Measurements from ENCODE around the gene DPT. TPM values are rescaled to one million over a fixed set of nuclear protein-coding genes. Genes with fewer than 3 reads are reported as not detected.

The DPT gene
- polyA plus RNA-seq, 1 donor from 2014 or later, result not detected

GRCh38 chr1:168687816-168688215 lies 41.2 kb downstream of the DPT start:
- no peaks in the 10 kb centered on the region for H3K79me2 ChIP-seq (replicated peaks; ENCODE audit: insufficient read depth, low read length)
- no peaks in the 10 kb centered on the region for H4K20me1 ChIP-seq (ENCODE audit: insufficient read depth)
- TF ChIP-seq SMC3 (conservative IDR thresholded peaks at IDR 0.05; ENCODE audit: poor library complexity), result no peak
- no peak for TF ChIP-seq EP300 (conservative IDR thresholded peaks at IDR 0.05; ENCODE audit: poor library complexity, severe bottlenecking)
- no peak for TF ChIP-seq TAF1 (IDR thresholded peaks at IDR 0.05; ENCODE audit: low read depth)
- no peaks in the 10 kb centered on the region for H3K36me3 ChIP-seq (ENCODE audit: insufficient read depth, low read length)
- H3F3A ChIP-seq (ENCODE audit: insufficient read depth, low read length, poor library complexity, severe bottlenecking), result no peaks in the 10 kb centered on the region
- H3K4me2 ChIP-seq (ENCODE audit: low read length), result no peak overlapping the region
- no peak overlapping the region for H3K4me3 ChIP-seq (ENCODE audit: low read length)
- H3K27ac ChIP-seq (ENCODE audit: low read length), result no peak overlapping the region
- H3K9ac ChIP-seq (ENCODE audit: low read length), result no peak overlapping the region
- no peaks in the 10 kb centered on the region for H3K27me3 ChIP-seq (ENCODE audit: insufficient read depth, low read depth, low read length)
- no peak overlapping the region for H2AFZ ChIP-seq (ENCODE audit: low read depth, low read length)
- no peaks in the 10 kb centered on the region for H3K9me3 ChIP-seq (ENCODE audit: low read length)
- no peaks in the 10 kb centered on the region for H3K9me2 ChIP-seq (ENCODE audit: insufficient read depth, low read length)

DNA sequence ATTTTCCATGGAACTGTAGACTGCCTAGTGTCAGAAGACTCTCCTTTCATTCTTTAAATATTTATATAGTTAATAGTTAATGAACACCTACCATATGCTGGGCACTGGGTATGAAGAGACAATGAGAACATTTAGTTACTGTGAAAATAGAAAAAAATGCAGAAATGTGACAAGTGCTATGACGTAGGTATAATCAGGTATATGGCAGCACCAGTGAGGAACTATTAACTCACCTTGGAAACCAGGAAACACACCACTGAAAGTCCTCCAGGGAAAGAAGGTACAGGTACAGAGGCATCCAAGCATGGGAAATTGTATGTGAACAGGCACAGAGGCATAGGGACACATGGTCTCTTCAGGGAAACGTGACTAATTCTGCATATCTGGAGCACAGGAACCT lies 42.3 kb downstream of the DPT start:
- Histone ChIP-seq H2AFZ (ENCODE audit: low read depth, low read length) (no peak overlapping the region), H4K20me1 (ENCODE audit: insufficient read depth) (no peaks in the 10 kb centered on the region), H3K36me3 (ENCODE audit: insufficient read depth, low read length) (no peaks in the 10 kb centered on the region), H3K79me2 (replicated peaks; ENCODE audit: insufficient read depth, low read length) (no peaks in the 10 kb centered on the region), H3K27me3 (ENCODE audit: insufficient read depth, low read depth, low read length) (no peaks in the 10 kb centered on the region), H3K9me2 (ENCODE audit: insufficient read depth, low read length) (no peaks in the 10 kb centered on the region), H3K9me3 (ENCODE audit: low read length) (no peaks in the 10 kb centered on the region), H3K4me2 (ENCODE audit: low read length) (no peak overlapping the region), H3K9ac (ENCODE audit: low read length) (no peak overlapping the region), H3F3A (ENCODE audit: insufficient read depth, low read length, poor library complexity, severe bottlenecking) (no peaks in the 10 kb centered on the region), H3K4me3 (ENCODE audit: low read length) (no peak overlapping the region), H3K27ac (ENCODE audit: low read length) (no peak overlapping the region)
- TF ChIP-seq SMC3 (conservative IDR thresholded peaks at IDR 0.05; ENCODE audit: poor library complexity) (no peak), EZH2 (IDR thresholded peaks at IDR 0.05; ENCODE audit: borderline replicate concordance, insufficient read depth, low read length, poor library complexity, severe bottlenecking) (no peak), POLR2AphosphoS5 (IDR thresholded peaks at IDR 0.05) (no peak), TAF1 (IDR thresholded peaks at IDR 0.05; ENCODE audit: low read depth) (no peak)
- TF ChIP-seq, protein P1, sequence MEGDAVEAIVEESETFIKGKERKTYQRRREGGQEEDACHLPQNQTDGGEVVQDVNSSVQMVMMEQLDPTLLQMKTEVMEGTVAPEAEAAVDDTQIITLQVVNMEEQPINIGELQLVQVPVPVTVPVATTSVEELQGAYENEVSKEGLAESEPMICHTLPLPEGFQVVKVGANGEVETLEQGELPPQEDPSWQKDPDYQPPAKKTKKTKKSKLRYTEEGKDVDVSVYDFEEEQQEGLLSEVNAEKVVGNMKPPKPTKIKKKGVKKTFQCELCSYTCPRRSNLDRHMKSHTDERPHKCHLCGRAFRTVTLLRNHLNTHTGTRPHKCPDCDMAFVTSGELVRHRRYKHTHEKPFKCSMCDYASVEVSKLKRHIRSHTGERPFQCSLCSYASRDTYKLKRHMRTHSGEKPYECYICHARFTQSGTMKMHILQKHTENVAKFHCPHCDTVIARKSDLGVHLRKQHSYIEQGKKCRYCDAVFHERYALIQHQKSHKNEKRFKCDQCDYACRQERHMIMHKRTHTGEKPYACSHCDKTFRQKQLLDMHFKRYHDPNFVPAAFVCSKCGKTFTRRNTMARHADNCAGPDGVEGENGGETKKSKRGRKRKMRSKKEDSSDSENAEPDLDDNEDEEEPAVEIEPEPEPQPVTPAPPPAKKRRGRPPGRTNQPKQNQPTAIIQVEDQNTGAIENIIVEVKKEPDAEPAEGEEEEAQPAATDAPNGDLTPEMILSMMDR (IDR thresholded peaks at IDR 0.05; ENCODE audit: poor library complexity, severe bottlenecking), result no peak

DNA sequence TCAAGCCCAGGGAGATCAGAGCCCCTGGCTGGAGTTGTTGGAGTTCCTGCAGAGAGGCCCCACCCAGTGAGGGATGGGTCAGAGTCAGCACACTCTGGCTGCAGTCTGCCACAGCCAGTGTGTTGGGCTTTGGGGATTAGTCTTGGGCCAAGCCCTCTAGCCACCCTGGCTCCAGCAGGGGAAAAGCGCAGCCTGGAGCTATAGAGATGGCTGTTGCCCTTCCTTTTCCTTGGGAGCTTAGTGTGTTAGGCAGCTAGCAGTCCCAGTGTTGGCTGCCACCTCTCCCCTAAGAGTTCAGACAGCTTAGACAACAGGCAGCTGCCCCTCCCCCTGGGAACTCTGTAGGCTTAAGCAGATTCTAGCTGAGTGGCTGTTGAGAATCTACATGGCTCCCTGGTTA lies 45.1 kb downstream of the DPT start:
- Histone ChIP-seq H3K4me2 (ENCODE audit: low read length) (no peak overlapping the region), H4K20me1 (ENCODE audit: insufficient read depth) (no peaks in the 10 kb centered on the region), H3K36me3 (ENCODE audit: insufficient read depth, low read length) (no peaks in the 10 kb centered on the region), H3K9me3 (ENCODE audit: low read length) (no peaks in the 10 kb centered on the region), H2AFZ (ENCODE audit: low read depth, low read length) (no peak overlapping the region), H3K9ac (ENCODE audit: low read length) (no peak overlapping the region), H3K79me2 (replicated peaks; ENCODE audit: insufficient read depth, low read length) (no peaks in the 10 kb centered on the region), H3K27ac (ENCODE audit: low read length) (no peak overlapping the region), H3K9me2 (ENCODE audit: insufficient read depth, low read length) (no peaks in the 10 kb centered on the region), H3F3A (ENCODE audit: insufficient read depth, low read length, poor library complexity, severe bottlenecking) (no peaks in the 10 kb centered on the region), H3K27me3 (ENCODE audit: insufficient read depth, low read depth, low read length) (no peaks in the 10 kb centered on the region), H3K4me3 (ENCODE audit: low read length) (no peak overlapping the region)
- no peak for TF ChIP-seq EZH2 (IDR thresholded peaks at IDR 0.05; ENCODE audit: borderline replicate concordance, insufficient read depth, low read length, poor library complexity, severe bottlenecking)
- TF ChIP-seq EP300 (conservative IDR thresholded peaks at IDR 0.05; ENCODE audit: poor library complexity, severe bottlenecking), result no peak
- TF ChIP-seq, protein P2, sequence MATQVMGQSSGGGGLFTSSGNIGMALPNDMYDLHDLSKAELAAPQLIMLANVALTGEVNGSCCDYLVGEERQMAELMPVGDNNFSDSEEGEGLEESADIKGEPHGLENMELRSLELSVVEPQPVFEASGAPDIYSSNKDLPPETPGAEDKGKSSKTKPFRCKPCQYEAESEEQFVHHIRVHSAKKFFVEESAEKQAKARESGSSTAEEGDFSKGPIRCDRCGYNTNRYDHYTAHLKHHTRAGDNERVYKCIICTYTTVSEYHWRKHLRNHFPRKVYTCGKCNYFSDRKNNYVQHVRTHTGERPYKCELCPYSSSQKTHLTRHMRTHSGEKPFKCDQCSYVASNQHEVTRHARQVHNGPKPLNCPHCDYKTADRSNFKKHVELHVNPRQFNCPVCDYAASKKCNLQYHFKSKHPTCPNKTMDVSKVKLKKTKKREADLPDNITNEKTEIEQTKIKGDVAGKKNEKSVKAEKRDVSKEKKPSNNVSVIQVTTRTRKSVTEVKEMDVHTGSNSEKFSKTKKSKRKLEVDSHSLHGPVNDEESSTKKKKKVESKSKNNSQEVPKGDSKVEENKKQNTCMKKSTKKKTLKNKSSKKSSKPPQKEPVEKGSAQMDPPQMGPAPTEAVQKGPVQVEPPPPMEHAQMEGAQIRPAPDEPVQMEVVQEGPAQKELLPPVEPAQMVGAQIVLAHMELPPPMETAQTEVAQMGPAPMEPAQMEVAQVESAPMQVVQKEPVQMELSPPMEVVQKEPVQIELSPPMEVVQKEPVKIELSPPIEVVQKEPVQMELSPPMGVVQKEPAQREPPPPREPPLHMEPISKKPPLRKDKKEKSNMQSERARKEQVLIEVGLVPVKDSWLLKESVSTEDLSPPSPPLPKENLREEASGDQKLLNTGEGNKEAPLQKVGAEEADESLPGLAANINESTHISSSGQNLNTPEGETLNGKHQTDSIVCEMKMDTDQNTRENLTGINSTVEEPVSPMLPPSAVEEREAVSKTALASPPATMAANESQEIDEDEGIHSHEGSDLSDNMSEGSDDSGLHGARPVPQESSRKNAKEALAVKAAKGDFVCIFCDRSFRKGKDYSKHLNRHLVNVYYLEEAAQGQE (IDR thresholded peaks at IDR 0.05; ENCODE audit: borderline replicate concordance), result no peak
- no peak for TF ChIP-seq RAD21 (conservative IDR thresholded peaks at IDR 0.05)

Measured in neural cell (in vitro differentiated cells).